NCI-H524 treated with DMSO at 0.1 percent for 48 hours (cell line): ENCODE data around the gene ZC3H13.

Source experiments
- DNase-seq: peaks from one replicate; lab custom pipeline; 2025; lab: John Stamatoyannopoulos, UW

The ZC3H13 gene

DNA sequence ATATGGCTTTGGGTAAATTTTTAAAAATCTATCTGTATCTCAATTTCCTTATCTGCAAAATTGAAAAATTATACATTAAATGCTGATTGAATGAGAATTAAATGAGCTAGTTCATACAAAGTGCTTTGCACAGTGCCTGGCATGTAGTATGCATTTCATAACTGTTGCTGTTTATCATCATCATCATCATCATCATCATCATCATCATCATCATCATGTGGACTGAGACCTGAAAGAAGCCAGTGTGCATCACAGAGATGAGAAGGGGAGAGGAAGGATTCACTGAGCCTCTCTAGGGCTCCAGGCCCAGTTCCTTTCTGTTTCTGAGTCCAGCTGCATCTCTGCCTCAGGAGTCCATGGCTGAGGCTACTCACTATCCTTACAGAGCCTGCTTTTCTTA, 6.9 kb upstream of the ZC3H13 start:
- no peak for DNase-seq

DNA sequence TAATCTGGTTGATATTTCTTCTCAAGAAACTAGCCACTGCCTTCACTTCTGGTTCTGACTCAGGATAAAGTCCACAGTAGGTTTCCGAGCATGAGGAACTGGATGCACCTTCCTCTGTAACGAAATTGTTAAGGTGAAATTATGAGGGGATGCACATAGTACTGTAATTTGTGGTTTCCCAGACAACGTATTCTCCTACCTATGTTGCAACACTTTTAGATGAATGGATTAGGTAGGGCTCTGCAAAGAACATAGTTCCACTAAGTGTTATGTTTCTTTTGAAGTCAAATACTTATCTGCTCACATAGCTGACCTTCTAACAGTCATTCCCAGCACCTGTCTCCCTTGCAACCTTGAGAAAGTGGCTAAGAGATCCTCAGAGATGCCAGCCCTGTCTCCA, 5.7 kb upstream of the ZC3H13 start:
- DNase-seq = no peak

DNA sequence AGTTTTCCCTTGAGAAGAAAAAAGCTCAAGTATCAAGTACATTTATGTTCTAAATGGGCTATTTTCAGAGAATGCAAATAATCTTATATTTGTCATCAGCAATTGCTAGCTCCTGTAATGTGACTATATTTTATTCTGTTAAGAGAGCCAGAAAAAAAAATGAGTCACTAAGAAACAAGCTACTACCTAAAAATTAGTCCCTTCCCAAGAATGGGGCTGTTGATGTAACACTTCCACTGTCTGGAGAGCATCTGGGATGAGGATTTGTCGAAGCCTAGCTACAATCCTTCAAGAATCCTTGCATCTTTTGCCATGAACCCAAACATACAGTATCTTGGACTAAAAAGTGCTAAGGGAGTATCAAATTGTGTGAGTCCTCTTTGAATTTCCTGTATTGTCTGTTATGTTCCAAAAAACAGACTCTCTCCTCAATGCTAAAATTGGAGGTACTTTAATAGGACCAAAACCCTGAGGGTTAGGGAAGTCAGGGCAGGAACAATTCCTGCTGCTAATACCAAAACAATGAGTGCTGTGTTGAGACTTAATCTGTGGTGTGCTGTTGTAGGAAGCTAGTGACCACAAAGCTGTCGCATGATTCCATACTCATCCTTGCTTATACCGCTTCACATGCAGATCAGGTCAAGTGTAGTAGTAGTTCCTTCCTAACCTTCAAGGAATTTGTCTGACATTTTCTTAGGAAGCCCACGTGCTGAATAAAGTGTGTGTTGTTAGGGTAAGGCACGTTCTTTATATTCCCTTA, 4.9 kb upstream of the ZC3H13 start:
- DNase-seq = no peak

DNA sequence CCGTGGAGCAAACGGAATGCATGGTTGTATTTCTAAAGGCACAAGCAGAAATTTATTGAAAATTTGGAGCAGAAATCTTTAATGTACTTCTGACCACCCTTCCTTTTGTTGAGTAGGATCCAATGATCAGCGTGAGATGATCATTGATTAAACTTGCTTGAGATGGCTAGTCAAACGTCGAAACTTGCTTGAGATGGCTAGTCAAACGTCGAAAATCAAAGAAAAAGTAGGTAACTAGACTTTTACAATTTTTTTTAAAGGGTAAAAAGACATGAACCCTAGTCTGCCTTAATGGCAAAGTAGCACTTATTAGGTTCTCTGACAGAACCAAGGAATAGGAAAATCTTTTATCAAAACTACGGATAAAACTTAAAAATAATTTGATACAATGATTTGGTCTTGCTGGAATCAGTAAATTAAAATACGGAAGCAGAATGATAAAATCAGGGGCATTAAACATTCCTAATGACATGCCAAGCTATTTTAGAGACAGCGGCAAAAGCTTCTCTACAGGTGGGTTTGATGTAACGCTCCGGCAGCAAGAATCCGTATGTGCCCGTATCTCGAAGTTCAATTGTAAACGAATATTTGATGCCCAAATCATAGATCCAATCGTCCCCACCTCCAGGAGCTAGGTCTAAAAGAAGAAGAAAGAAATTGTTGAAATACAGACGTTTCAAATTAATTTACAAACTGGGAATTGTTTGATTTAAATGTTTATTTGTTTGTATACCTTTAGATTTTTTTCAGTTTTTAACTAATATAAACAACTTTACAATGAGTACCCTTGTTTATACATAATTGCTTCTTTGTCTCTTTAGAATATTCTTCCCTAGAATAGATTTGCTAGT, 841 bp upstream of the ZC3H13 start:
- no peak for DNase-seq

DNA sequence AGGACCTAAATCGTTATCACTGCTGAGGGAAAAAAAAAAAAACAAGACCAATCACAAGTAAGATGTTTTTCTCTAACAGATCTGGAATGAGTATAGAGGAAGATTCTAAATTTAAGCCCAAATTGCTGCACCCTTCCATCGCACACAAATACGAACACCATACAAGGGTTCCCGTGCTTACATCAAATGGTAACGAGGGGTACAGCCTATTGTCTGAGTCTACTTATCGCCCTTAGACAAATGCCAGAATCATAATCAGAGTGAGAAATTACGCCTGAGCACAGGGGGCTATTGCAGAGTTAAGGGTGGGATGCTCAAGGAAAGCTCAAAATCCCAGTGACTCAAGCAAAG, 603 bp downstream of the ZC3H13 start:
- DNase-seq = no peak

DNA sequence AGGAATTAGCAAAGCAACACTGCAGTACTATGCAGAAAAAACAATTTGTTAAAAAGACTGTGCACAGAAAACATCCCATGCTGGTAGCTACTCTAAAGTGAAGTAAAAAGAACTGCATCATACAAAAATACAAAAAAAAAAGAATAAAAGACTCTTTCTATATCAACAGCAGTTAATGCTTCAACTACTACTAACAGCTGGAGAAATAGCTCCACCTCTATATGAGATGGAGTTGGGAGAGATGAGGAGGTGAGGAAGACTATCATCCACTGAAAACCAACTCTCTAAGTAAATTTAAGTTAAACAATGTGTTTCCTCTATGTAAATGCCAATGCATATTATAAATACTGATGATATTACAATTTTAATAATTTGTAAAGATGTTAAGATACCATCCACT, 1.8 kb downstream of the ZC3H13 start:
- no peak for DNase-seq

DNA sequence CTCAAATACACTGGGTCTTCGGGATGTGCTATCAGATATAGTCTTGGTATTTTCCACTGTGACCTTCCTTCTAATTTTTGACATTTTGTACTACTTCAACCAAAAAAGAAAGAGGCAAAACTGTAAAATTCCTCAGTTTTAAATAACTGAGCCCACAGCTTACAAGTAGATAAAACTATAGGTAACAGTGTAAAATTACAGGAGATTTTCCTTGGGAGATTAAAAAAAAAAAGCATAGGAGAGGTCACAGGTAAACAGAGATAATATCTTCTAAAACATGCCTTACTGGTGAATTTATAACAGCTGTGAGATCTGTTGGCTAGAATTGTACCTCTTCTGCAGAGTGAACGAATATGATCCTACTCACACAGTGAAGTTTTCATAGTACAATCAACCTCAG, 7.1 kb downstream of the ZC3H13 start:
- DNase-seq = no peak

DNA sequence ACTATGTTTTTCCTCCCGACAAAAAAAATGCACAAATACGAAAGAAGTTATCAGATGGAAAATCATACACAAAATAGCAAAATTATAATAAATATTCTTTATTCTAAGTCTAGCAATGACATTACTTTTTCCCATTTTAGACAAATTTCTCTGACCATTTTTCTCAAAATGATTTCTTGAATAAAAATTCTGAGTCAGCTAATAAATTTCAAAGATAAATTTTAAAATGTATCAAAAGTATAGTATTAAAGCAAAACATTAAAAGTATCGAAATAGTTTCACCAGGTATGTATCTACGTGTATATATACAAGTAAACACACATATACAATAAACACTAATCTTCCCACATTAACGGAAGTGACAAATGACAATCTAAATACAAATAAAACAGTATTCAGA, 8.9 kb downstream of the ZC3H13 start:
- no peak for DNase-seq

DNA sequence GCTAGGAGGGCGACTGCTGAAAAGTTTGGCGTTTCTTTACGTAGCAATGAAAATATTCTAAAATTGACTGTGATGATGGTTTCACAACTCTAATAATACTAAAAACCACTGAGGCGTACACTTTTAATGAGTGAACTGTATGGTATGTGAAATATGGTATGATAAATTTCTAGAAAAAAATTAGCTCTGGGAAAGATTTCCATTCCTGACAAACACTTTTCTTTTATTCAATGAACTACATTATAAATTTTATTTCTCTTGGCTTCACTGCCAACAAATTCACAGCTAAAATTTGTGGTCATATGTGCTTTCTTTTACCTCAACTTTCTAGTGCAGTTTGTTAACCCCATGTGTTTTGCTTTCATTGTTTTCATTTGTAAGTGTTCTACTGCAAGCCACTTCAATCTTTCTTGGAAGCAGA, 11.1 kb downstream of the ZC3H13 start:
- no peak for DNase-seq

DNA sequence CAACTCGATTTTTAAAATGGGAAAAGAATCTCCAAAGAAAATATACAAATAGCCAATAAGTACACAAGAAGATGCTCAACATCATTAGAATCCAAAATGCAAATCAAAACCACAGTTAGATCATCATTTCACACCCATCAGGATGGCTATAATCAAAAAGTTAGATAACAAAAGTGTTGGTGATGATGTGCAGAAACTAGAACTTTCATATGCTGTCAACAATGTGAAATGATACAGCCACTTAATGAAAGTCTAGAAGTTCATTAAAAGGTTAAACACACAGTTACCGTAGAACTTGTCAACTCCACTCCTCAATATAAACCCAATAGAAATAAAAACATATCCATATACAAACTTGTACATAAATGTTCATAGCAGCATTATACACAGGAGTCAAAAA, 11.8 kb downstream of the ZC3H13 start:
- DNase-seq = no peak

DNA sequence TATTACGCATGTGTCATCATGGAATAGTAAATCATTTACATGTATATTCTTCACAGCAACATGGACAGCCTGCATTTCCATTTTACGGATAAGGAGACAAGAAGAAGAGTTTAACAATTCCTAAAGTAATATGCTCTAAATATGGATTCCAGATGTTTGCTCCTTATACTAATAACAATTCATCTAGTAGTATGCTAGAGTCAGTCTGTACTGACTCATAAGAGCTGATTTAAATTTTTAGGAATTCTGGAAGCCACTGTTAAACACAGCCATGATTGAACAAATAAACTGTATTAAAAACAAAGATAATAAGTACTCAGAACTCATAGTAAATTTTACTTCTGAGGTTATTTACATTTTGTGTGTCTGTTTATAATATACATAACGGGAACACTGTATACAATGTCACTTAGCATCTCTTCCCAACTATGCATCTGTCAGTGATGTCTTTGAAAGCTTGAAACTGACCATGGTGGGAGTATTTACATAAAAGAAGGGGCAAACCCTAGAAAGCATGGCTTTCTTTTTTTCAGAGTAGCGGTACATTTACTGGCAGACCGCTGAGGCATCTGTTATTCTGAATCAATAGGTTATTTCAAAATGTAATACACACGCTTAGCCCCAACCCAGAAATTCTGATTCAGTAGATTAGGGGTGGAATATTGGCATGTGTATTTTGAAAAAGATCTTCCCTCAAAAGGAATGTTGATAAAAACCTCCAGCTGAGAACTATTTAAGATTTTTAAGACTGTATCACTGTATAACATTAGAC, 12.9 kb downstream of the ZC3H13 start:
- DNase-seq = no peak

DNA sequence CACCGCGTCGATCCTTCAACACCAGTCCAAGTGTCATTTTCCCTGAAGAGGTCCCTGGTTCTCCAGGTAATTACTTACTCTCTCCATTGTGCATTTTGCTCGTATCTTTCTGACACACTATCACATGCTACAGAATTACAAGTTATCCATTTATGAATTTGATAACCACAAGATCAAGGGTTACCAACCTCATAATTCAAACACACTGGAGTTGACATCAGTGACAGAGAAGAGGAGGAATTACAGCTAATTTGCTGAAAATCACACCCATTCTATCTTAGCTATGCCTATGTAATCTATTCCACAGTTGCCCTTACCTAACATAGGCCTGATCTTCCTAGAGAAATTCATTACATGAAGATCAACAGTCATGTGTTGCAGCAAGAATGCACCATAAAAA, 14.2 kb downstream of the ZC3H13 start:
- no peak for DNase-seq

DNA sequence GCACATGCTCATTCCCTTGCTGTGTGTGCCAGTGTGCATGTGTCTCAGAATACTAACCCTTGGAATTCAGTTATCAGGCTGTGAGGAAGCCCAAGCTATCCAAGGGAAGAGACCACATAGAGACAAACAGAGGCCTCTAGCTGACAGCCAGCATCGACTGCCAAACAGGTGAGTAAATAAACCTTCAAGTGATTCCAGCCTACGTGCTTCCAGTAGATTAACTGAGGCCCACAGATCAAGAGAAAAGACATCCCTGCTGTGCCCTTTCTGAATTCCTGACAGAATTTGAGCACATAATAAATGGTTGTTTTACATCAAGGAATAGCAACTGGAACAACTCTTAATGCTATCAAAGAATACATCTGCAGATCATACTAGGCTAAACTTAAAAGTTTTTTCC, 17.5 kb downstream of the ZC3H13 start:
- DNase-seq = no peak

DNA sequence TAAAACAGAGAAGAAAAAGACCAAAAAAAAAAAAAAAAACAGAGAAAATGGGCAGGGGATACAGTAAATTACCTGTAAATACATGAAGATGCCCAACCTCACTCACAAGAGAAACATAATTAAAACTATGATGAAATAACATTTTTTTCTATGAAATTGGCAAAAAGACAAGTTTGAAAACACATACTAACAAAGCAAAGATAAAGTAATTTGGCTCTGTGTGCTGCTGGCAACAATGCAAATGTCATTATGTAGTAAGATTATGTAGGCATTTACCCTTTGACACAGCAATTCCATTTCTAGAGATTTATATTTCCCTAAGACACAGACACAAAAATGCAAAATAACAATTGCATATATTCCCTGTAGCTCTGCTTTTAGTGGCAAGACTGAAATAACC, 20.2 kb downstream of the ZC3H13 start:
- DNase-seq = no peak

DNA sequence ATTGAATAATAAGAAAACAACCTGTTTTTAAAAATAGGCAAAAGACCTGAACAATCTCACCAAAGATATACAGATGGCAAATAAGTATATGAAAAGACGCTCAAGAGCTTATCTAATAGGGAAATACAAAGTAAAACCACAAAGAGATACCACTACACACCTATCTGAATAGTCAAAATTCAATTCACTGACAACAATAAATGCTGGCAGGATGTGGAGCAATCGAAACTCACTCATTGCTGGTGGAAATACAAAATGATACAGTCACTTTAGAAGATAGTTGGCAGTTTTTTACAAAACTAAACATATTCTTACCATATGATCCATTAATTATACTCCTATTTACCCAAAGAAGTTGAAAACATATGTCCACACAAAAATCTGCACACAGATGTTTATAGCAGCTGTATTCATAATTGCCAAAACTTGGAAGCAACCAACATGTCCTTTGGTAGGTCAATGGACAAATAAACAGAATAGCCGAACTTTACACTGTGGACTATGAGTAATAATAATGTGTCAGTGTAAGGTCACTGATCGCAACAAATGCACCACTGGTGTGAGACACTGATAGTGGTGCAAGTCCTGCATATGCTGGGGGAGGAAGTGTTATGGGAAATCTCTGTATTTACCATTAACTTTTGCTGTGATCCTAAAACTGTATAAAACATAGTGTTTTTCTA, 20.8 kb downstream of the ZC3H13 start:
- no peak for DNase-seq

DNA sequence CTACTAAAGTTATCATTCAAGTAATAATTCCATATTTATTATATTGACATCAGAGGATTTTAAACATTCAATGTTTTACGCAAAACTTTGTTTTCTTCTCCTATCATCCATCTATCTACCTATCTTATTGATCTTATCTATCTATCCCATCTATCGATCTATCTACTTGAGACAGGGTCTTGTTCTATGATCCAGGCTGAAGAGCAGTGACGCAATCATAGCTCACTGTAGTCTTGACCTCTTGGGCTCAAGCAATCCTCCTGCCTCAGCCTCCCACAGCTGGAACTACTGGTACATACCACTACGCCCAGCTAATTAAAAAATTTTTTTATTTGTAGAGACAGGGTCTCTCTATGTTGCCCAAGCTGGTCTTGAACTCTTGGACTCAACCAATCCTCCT, 27.4 kb downstream of the ZC3H13 start:
- no peak for DNase-seq

DNA sequence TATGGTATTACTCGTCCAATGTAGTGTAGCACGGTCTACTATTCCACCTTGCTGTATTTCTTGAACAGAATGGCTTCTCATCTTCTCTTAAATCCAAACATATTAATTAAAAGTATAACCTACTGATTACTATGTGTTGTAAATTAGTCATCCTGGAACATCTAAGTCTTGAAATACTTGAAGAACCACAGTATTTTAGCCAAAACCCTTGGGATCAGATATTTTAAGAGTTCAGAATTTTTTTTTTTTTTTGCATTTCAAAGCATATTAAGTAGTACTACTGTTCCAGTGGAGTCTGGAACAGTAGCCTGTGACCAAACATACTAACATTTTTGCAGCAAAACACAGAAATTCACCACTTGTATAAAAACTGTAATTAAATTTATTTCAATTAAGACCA, 30.1 kb downstream of the ZC3H13 start:
- DNase-seq = no peak

DNA sequence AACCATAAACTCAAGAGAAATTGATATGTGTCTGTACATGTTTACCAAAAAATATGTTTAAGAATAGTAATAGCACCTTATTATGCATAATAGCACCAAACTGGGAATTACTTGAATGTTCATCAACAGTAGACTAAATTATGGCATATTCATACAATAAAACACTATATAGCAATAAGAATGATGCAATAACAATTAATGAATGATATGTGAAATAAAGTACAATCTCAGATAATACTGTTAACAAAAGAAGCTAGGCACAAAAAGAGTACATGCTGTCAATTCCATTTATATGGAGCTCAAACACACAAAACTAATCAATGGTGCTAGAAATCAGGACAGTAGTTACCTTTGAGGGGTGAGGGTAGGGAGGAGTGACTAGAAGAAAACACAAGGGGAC, 36.3 kb downstream of the ZC3H13 start:
- DNase-seq = no peak

DNA sequence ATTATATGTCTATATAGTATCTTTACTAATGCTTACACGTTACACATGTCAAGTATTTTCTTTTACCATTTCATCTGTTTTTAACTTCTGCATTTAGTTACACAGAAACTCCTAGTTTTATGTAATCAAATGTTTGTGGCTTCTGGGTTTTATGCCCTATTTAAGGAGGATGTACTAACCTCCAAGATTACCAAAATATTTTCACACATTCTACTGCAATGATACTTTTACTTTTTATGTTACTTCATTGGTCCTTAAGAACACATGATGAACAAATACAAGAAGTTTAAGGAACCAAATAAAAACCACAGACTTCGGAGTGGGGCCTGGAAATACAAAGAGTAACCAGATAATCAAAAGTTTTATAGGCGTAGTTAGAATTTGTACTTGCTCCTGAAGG, 37.2 kb downstream of the ZC3H13 start:
- no peak for DNase-seq

DNA sequence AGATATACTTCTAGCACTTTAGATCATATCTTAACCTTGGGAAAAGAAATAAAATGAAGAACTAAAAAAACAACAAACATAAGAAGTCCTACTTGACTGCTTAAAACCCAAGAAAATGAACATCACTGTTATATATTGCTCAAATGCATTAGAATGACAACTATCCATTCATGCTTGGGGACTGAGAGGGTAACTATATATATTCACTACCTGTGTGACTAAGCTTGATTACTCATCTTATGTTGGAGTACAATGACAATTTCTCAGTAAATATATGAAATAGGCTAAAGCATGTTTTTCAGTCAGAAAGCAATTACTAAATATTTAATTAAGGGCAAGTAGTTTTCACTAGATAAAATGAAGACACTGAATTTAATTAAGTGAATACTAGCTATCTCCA, 40.1 kb downstream of the ZC3H13 start:
- no peak for DNase-seq

DNA sequence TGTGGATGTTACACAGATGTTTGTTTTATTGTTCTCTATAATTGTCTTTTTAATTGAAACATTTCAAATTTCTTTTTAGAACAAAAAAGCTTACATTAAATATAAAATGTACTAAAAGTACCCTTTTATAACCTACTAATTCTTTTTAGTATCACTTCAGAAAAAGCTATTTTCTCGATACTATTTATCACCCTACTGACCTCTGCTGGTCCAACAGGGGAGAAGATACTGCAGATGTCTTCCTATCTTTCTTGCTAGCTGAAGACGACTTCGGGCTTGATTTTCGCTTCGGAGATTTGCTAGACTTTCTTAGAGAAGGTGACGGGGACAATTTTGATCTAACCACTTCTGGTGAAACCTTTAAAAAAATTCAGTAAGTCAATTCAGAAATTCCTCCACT, 42.4 kb downstream of the ZC3H13 start:
- no peak for DNase-seq

DNA sequence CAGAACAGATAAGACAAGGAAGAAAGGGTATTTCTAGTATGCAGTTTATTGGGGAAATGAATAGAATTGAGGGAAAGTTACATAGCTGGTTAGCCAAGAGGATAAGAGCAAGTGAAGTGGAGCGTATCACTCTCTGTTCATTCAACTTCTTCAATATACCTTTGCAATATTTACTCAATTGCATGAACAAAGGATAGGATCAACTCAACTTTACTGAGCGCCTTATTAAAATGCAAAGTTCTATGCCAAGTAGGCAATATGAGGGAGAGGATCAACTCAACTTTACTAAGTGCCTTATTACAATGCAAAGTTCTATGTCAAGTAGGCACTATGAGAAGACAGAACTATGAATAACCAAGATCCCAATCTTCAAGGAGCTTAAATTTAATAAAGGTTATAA, 43.9 kb downstream of the ZC3H13 start:
- DNase-seq = no peak
